Common myeloid progenitor, CD34-positive (primary cell): ENCODE results near the gene HHAT.

ENCODE experiments used
- CTCF ChIA-PET: fragments of 350-600 bp; sonication (Branson Sonifier 250); formaldehyde crosslinking; loops from one replicate; lab custom pipeline; 2021; ENCODE audit warnings: antibody characterized with exemption; lab: Charles Lee
- POLR2A ChIA-PET: fragments of 350-600 bp; sonication (Branson Sonifier 250); formaldehyde crosslinking; loops from one replicate; lab custom pipeline; 2021; ENCODE audit warnings: antibody characterized with exemption; lab: Charles Lee
- DNase-seq, 3 donors: peaks; one replicate each; pipeline versions ENCODE4 v3.0.0 to v3.0.0-alpha.2; 2013
- H3K27ac ChIP-seq, 2 experiments: 1 replicate in 1 of 2; 2 replicates in 1 of 2; pipeline ENCODE4 v1.7.0; 2013; ENCODE audit warnings: inconsistent platforms in 2 of 2, low read length in 2 of 2, mild to moderate bottlenecking in 2 of 2, low read depth in 1 of 2, moderate library complexity in 1 of 2; ENCODE audit not compliant: severe bottlenecking in 2 of 2, insufficient read depth in 1 of 2, poor library complexity in 1 of 2
- H3K27me3 ChIP-seq, 5 experiments: replicated peaks in 2 of 5; 1 replicate in 3 of 5; 2 replicates in 2 of 5; pipeline versions ENCODE4 v1.6.1 to v1.7.0; 2013; ENCODE audit warnings: low read length in 4 of 5, mild to moderate bottlenecking in 2 of 5, moderate library complexity in 2 of 5, inconsistent platforms in 1 of 5; ENCODE audit not compliant: insufficient read depth in 5 of 5, control insufficient read depth in 4 of 5
- H3K36me3 ChIP-seq, 4 experiments: 1 replicate in 2 of 4; 2 replicates in 2 of 4; pipeline versions ENCODE4 v1.6.1 to v1.7.0; 2013; ENCODE audit warnings: low read length in 3 of 4, control low read depth in 1 of 4, mild to moderate bottlenecking in 1 of 4; ENCODE audit not compliant: control insufficient read depth in 4 of 4, insufficient read depth in 4 of 4
- H3K4me1 ChIP-seq, 4 experiments: 1 replicate in 3 of 4; 2 replicates in 1 of 4; pipeline versions ENCODE4 v1.6.1 to v1.7.1; 2013; ENCODE audit warnings: low read length in 3 of 4, mild to moderate bottlenecking in 3 of 4, control low read depth in 1 of 4, inconsistent platforms in 1 of 4, moderate library complexity in 1 of 4; ENCODE audit not compliant: control insufficient read depth in 4 of 4, insufficient read depth in 4 of 4; ENCODE audit errors: control extremely low read depth in 1 of 4
- H3K4me3 ChIP-seq, 7 experiments: 1 replicate in 4 of 7; 2 replicates in 3 of 7; pipeline versions ENCODE4 v1.5.1 to v1.7.0; 2013; ENCODE audit warnings: mild to moderate bottlenecking in 7 of 7, low read length in 6 of 7, moderate library complexity in 6 of 7, inconsistent platforms in 2 of 7, low read depth in 2 of 7, control low read depth in 1 of 7; ENCODE audit not compliant: insufficient read depth in 4 of 7, control insufficient read depth in 1 of 7; ENCODE audit errors: extremely low read depth in 1 of 7
- H3K9me3 ChIP-seq, 5 experiments: 1 replicate in 4 of 5; 2 replicates in 1 of 5; pipeline versions ENCODE4 v1.6.1 to v1.7.1; 2013; ENCODE audit warnings: low read length in 4 of 5, mild to moderate bottlenecking in 2 of 5, inconsistent platforms in 1 of 5, low read depth in 1 of 5, moderate library complexity in 1 of 5; ENCODE audit not compliant: control insufficient read depth in 4 of 5, insufficient read depth in 2 of 5; ENCODE audit errors: control extremely low read depth in 1 of 5
- WGBS: methylation state at CpG from one replicate; pipeline ENCODE4 v1.1.5; 2013; ENCODE audit not compliant: insufficient coverage; 5-methylcytosine and 5-hydroxymethylcytosine counted together

The HHAT gene

DNA sequence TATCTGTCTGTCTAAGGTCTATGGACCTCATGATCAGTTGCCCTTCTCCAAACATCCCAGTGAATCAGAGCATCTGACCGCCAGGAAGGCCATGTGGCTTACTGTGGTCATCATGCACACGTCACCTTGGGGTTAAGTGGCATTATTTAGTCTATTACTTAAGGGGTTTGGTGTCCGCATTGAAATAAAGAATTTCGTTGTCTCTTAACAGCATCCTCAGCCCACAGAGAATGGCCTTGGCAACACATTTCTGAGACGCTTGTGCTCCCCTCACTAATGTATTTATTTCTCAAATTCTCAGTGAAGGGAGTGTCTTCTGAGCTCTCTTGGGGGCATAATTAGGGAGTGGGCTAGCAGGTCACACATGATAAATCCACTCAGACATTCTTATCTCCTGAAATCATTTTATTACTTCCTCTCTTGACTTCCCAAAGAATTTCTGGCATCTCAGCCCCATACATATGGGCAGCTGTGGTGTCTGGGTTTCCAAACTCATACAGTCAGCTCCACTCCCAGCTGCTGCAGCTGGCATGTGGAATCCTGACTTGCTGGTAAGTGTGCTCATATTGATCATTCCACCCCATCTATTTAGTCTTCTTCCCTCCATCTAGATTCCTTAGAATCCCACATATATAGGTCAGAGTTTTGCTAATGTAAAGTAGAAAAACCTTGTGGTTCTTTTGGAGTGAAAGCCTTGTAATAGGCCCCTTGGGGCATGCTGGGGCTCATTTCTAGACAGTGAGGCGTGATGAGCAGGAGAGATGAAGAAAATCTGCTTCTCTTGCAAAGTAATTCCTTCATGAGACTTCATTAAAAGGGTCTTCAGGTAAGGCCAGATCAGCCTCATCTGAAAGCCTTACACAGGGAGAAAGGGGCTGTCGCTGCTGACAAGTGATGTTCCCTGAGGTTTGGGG is 110.5 kb downstream of the HHAT start:
- 67% methylated on average over 3 of the region's 7 CpGs for WGBS
- Histone ChIP-seq H3K4me3 (no peak overlapping the region), H3K9me3 (no peaks in the 10 kb centered on the region), H3K27me3 (no peaks in the 10 kb centered on the region), H3K4me1 (no peaks in the 10 kb centered on the region), H3K27ac (no peak overlapping the region), H3K36me3 (no peaks in the 10 kb centered on the region)
- no peak for DNase-seq
- ChIA-PET POLR2A (no interaction called here), CTCF (interaction anchor here (1.0 to 1.9 kb wide), 4 partner anchors 8 to 690 kb away, joined by 3 to 8 read pairs (median 4); no protein-coding TSS in a partner anchor)

DNA sequence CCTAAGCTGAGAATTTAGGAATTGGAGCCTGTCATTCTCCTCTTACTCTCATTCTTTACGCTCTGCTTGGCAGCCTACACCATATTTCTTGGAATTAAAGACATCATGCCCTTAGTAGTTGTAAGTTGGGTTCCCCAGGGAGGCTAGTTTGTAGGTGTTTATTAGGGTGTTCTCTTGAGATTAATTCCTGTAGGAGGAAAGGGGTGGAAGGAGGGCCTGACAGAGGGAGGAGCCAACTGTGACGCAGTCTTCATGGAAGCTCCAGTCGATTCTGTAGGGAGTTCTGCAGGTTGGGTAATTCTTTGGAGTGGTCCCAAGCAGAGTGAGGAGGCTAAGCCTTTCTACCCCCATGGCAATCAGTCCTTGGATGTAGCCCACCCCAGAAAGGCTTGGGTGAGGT is 111.4 kb downstream of the HHAT start:
- ChIA-PET POLR2A (no interaction called here), CTCF (interaction anchor here (0.8 to 1.6 kb wide), 3 partner anchors 9 to 694 kb away, joined by 3 to 5 read pairs (median 4); partner anchors contain the start of gene KCNH1)
- no CpG with 5 or more reads among the region's 3 CpGs for WGBS
- H3K9me3 ChIP-seq, result no peaks in the 10 kb centered on the region
- H3K27me3 ChIP-seq, result no peaks in the 10 kb centered on the region
- H3K4me3 ChIP-seq, result no peak overlapping the region
- H3K36me3 ChIP-seq, result no peaks in the 10 kb centered on the region
- no peak for DNase-seq
- no peak overlapping the region for H3K27ac ChIP-seq
- H3K4me1 ChIP-seq, result no peaks in the 10 kb centered on the region

DNA sequence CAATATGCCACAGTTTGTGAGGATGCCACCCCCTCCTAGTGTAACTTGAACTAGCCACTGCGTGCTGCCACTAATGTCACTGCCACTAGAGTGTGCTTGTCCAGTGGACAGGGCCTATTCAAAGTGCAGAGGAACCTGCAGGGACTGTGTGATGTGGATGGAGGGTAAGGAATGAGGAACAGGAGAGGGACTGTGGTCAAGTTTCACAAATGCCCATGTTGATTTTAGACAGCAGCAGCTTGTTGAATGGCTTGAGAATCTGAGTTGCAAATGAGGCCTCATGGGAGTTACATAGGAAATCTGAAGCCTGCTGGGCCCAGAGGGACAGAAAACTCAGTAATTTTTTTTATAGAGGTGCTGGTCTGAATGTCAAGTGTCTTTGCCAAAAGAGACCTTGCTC is 112.3 kb downstream of the HHAT start:
- Histone ChIP-seq H3K9me3 (no peaks in the 10 kb centered on the region), H3K4me3 (no peak overlapping the region), H3K36me3 (no peaks in the 10 kb centered on the region), H3K27me3 (no peaks in the 10 kb centered on the region), H3K27ac (no peak overlapping the region), H3K4me1 (no peaks in the 10 kb centered on the region)
- WGBS, result 75% methylated on average over 1 of the region's 1 CpG
- POLR2A ChIA-PET, result interaction anchor here (0.7 kb wide), 1 partner anchor 692 kb away, joined by 3 read pairs; no protein-coding TSS in a partner anchor
- DNase-seq, result no peak
- CTCF ChIA-PET, result interaction anchor here (0.8 to 1.6 kb wide), 3 partner anchors 8 to 693 kb away, joined by 3 to 5 read pairs (median 4); partner anchors contain the start of gene KCNH1

DNA sequence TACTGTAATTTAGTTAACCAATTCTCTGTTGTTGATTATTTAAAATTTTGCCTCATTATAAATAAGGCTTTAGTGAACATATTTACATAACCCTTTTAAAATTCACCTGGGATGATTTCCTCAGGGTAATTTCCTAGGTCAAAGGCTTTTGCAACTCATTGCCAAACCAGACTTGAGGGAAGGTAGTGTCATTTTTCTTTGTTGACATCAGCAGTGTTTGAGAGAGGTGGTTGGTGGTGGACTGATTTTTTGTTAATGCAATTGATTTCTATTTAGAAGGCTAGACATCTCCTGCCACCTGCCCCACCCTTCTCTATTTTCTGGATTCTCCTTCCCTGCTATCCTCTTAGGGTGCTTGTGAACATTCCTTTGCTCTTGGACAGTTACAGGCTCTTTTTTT is 116.8 kb downstream of the HHAT start:
- ChIA-PET POLR2A (no interaction called here), CTCF (interaction anchor here (7.0 to 7.7 kb wide), 2 partner anchors 139 to 689 kb away, joined by 55 to 101 read pairs; partner anchors contain the start of gene KCNH1)
- H3K4me1 ChIP-seq, result no peaks in the 10 kb centered on the region
- no peaks in the 10 kb centered on the region for H3K9me3 ChIP-seq
- no peak overlapping the region for H3K4me3 ChIP-seq
- no peak for DNase-seq
- no peaks in the 10 kb centered on the region for H3K36me3 ChIP-seq
- no peak overlapping the region for H3K27ac ChIP-seq
- no peaks in the 10 kb centered on the region for H3K27me3 ChIP-seq

DNA sequence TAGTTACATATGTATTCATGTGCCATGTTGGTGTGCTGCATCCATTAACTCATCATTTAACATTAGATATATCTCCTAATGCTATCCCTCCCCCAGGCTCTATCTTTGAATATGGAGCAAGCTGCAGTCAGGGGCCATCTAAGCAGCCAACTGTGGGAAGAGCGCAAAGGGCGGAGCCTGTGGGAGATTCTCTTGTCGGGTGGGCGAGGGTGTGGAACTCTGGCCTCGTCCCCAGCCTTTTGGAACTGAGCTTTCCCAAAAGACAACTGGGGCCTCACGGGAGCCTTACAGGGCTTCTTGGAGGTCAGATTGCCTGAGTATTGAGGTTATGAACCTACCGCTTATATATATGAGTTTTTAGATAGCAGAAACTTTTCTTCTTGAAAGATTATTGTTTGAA is 117.2 kb downstream of the HHAT start:
- DNase-seq, result no peak
- Histone ChIP-seq H3K27me3 (no peaks in the 10 kb centered on the region), H3K36me3 (no peaks in the 10 kb centered on the region), H3K4me3 (no peak overlapping the region), H3K27ac (no peak overlapping the region), H3K4me1 (no peaks in the 10 kb centered on the region), H3K9me3 (no peaks in the 10 kb centered on the region)
- 98% methylated on average over 5 of the region's 7 CpGs for WGBS
- ChIA-PET POLR2A (no interaction called here), CTCF (interaction anchor here (1.2 to 7.7 kb wide), 8 partner anchors 8 to 699 kb away, joined by 3 to 101 read pairs (median 8); partner anchors contain the start of gene KCNH1)

DNA sequence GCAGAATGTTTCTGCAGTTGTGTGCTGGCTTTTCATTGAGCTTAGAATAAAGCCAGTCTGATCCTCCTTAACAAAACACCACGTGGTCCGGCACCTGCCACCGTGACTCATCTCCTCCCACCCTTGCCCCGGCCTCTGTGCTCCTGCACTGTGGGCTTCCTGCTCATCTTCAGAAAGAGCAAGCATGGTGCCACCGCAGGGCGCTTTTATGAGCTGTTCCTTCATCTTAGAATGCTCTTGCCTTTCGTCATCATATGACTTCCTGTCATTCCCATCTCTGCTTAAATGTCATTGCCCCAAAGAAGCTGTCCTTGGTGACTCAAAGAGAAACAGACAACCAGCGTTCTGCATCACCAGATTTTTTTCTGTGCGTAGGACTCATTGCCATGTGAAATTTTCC is 117.8 kb downstream of the HHAT start:
- ChIA-PET POLR2A (no interaction called here), CTCF (interaction anchor here (1.1 to 7.7 kb wide), 11 partner anchors 8 to 698 kb away, joined by 3 to 101 read pairs (median 8); partner anchors contain the start of gene KCNH1)
- Histone ChIP-seq H3K4me3 (no peak overlapping the region), H3K9me3 (no peaks in the 10 kb centered on the region), H3K27me3 (no peaks in the 10 kb centered on the region), H3K36me3 (no peaks in the 10 kb centered on the region), H3K4me1 (no peaks in the 10 kb centered on the region), H3K27ac (no peak overlapping the region)
- WGBS, result 90% methylated on average over 8 of the region's 9 CpGs
- peak in 2 of 3 donors; percentile 3 to 9 for DNase-seq
